ENCODE measurements around the gene HLA-DOB.
A peak's percentile ranks its signal among the peaks of the same experiment; 100 is the strongest.

Gene HLA-DOB

GRCh38 chr6:32799740-32800139, 17.1 kb downstream of the HLA-DOB start:
- no peak overlapping the region for H3K4me3 ChIP-seq (ENCODE audit: control insufficient read depth, low read depth, low read length)
- no peak for DNase-seq (ENCODE audit: low read depth)
- TF ChIP-seq CTCF (conservative IDR thresholded peaks at IDR 0.05; ENCODE audit: control insufficient read depth, insufficient read depth, low read depth, low read length): no peak

GRCh38 chr6:32799168-32799567, 17.6 kb downstream of the HLA-DOB start:
- DNase-seq (ENCODE audit: low read depth): no peak
- no peak overlapping the region for H3K4me3 ChIP-seq (ENCODE audit: control insufficient read depth, low read depth, low read length)
- TF ChIP-seq CTCF (conservative IDR thresholded peaks at IDR 0.05; ENCODE audit: control insufficient read depth, insufficient read depth, low read depth, low read length): no peak

- peak; percentile 80 for TF ChIP-seq CTCF (conservative IDR thresholded peaks at IDR 0.05; ENCODE audit: control insufficient read depth, insufficient read depth, low read depth, low read length)
- H3K4me3 ChIP-seq (ENCODE audit: control insufficient read depth, low read depth, low read length): no peak overlapping the region
- DNase-seq (ENCODE audit: low read depth): peak; percentile 57
Observed at GRCh38 chr6:32796848-32797776, 19.7 kb downstream of the HLA-DOB start.

- no peak for TF ChIP-seq CTCF (conservative IDR thresholded peaks at IDR 0.05; ENCODE audit: control insufficient read depth, insufficient read depth, low read depth, low read length)
- H3K4me3 ChIP-seq (ENCODE audit: control insufficient read depth, low read depth, low read length): no peak overlapping the region
- no peak for DNase-seq (ENCODE audit: low read depth)
Observed at GRCh38 chr6:32794510-32794909, 22.3 kb downstream of the HLA-DOB start.

- TF ChIP-seq CTCF (conservative IDR thresholded peaks at IDR 0.05; ENCODE audit: control insufficient read depth, insufficient read depth, low read depth, low read length): no peak
- no peak overlapping the region for H3K4me3 ChIP-seq (ENCODE audit: control insufficient read depth, low read depth, low read length)
- no peak for DNase-seq (ENCODE audit: low read depth)
Observed at GRCh38 chr6:32792901-32793435, 23.8 kb downstream of the HLA-DOB start.

- no peak overlapping the region for H3K4me3 ChIP-seq (ENCODE audit: control insufficient read depth, low read depth, low read length)
- DNase-seq (ENCODE audit: low read depth): no peak
- TF ChIP-seq CTCF (conservative IDR thresholded peaks at IDR 0.05; ENCODE audit: control insufficient read depth, insufficient read depth, low read depth, low read length): no peak
Observed at GRCh38 chr6:32790306-32790705, 26.5 kb downstream of the HLA-DOB start.

Data from fibroblast of mammary gland (primary cell).